ENCODE measurements around the gene OCA2.

Gene OCA2

DNA sequence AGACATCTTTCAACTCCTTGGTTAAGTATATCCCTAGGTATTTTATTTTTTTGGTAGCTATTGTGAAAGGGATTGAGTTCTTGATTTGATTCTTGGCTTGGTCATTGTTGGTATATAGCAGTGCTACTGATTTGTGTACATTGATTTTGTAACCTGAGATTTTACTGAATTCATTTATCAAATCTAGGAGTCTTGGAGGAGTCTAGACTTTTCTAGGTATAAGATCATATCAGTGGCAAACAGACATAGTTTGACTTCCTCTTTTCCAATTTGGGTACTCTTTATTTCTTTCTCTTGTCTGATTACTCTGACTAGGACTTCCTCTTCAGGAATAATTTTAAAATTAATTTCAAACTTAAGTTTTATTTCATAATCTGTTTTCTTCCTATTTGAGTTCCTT, 125.2 kb downstream of the OCA2 start:
- H3K4me3 ChIP-seq (replicated peaks; ENCODE audit: low read depth, low read length) = no peak overlapping the region
- DNase-seq (ENCODE audit: low read depth) = no peak
- TF ChIP-seq, protein P1, sequence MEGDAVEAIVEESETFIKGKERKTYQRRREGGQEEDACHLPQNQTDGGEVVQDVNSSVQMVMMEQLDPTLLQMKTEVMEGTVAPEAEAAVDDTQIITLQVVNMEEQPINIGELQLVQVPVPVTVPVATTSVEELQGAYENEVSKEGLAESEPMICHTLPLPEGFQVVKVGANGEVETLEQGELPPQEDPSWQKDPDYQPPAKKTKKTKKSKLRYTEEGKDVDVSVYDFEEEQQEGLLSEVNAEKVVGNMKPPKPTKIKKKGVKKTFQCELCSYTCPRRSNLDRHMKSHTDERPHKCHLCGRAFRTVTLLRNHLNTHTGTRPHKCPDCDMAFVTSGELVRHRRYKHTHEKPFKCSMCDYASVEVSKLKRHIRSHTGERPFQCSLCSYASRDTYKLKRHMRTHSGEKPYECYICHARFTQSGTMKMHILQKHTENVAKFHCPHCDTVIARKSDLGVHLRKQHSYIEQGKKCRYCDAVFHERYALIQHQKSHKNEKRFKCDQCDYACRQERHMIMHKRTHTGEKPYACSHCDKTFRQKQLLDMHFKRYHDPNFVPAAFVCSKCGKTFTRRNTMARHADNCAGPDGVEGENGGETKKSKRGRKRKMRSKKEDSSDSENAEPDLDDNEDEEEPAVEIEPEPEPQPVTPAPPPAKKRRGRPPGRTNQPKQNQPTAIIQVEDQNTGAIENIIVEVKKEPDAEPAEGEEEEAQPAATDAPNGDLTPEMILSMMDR (IDR thresholded peaks at IDR 0.05; ENCODE audit: low read length, missing control alignments) = no peak

DNA sequence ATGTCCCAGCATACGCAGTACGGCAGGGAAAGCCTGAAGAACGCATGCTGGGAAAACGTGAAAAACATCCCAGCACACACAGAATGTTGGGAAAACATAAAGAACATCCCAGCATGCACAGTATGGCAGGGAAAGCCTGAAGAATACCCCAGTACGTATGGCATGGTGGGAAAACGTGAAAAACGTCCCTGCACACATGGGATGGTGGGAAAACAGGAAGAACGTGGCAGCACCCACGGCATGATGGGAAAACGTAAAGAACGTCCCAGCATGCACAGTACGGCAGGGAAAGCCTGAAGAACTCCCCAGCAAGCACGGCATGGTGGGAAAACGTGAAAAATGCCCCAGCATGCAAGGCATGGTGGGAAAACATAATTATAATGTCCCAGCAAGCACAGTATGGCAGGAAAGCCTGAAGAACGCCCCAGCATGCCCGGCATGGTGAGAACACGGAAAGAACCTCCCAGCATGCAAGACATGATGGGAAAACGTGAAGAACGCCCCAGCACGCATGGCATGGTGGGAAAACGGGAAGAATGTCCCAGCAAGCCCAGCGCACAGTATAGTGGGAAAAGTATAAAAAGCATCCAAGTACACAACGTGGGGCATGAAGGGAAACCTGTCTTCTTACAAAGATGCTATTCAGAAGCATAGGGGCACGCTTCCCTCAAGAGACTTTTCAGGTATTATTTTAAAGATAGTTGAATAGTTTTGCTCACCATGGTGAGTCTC, 128.3 kb downstream of the OCA2 start:
- TF ChIP-seq, protein P1 (IDR thresholded peaks at IDR 0.05; ENCODE audit: low read length, missing control alignments) = no peak
- DNase-seq (ENCODE audit: low read depth) = no peak
- no peak overlapping the region for H3K4me3 ChIP-seq (replicated peaks; ENCODE audit: low read depth, low read length)

DNA sequence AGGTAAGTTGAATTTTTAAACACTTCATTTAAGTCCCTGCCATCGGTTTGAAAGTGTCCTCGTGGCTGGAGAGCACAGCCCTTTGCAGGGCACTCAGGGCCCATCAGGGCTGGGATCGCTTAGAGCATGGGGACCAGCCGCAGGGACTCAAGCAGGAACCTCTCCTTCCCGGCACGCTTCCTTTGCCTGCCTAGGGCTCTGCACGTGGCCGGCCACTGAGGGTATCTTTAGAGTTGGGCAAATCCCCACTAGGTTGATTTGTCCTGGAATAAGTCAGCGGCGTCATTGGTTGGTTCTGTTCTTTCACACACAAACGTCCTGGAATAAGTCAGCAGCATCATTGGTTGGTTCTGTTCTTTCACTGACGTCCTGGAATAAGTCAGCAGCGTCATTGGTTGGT, 131.6 kb downstream of the OCA2 start:
- no peak overlapping the region for H3K4me3 ChIP-seq (replicated peaks; ENCODE audit: low read depth, low read length)
- no peak for DNase-seq (ENCODE audit: low read depth)
- TF ChIP-seq, protein P1 (IDR thresholded peaks at IDR 0.05; ENCODE audit: low read length, missing control alignments) = no peak

DNA sequence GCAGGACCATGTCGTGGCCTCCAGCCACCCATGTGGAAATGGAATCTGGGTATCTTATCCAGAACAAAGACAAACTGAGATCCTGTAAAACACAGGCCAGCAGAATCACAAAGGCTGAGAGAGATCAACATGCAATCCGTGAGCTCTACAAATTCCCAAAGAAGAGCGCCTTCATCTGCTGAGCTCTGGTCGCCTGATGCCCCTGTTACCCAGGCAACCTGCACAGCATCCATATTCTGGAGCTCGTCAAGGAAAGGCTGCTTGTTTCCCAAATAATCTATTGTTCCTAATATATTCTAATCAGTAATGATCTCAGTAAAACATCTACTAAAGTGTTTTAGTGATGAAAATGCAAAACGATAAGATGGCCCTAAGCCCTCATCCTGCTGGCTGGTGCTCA, 133.6 kb downstream of the OCA2 start:
- TF ChIP-seq, protein P1 (IDR thresholded peaks at IDR 0.05; ENCODE audit: low read length, missing control alignments) = no peak
- H3K4me3 ChIP-seq (replicated peaks; ENCODE audit: low read depth, low read length) = no peak overlapping the region
- no peak for DNase-seq (ENCODE audit: low read depth)

DNA sequence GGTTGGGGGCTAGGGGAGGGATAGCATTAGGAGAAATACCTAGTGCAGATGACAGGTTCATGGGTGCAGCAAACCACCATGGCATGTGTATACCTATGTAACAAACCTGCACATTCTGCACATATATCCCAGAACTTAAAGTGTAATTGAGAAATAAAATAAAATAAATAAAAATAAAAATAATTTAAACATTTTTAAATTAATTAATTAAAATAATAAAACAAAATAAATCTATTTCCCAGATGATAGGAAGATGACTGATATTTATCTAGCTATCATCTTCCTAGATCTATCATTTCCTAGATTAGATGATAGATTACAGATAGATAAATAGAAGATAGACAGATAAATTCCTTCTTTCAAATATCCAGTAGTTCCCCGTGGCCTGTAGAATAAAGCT, 137.3 kb downstream of the OCA2 start:
- TF ChIP-seq, protein P1 (IDR thresholded peaks at IDR 0.05; ENCODE audit: low read length, missing control alignments) = no peak
- no peak overlapping the region for H3K4me3 ChIP-seq (replicated peaks; ENCODE audit: low read depth, low read length)

DNA sequence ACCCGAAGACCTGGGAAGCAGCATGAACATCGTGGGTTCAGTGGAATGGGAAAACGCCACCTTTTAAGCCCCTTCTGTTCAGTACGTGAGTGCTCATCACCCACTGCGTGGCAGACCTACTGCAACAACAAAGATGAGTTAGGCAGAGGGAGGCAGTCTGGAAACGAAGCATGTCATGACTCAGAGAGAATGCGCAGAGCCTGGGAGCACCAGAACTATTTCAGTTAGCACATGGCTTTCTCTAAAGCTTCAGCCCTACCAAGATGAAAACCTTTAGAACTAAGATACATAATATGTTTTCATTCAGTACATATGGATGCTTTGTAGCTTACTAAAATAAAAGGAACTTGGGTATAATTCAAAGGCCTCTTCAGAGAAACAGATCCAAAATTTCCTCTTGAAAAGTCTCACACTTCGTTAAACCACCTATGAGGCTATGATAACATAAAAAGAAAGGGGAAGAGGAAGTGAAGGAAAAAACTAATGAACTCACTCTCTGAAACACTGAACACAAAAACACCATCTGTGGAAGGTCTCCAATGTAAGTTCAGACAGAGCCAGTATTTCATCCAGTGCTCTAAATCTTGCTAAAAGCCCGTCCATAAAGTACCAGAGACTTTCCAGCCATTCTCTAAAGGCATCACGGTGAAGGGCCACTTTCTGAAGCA, 140.1 kb downstream of the OCA2 start:
- TF ChIP-seq, protein P1 (IDR thresholded peaks at IDR 0.05; ENCODE audit: low read length, missing control alignments) = no peak
- H3K4me3 ChIP-seq (replicated peaks; ENCODE audit: low read depth, low read length) = no peak overlapping the region

More for the DNA sequence above, 137.3 kb downstream of the OCA2 start:
- no peak for DNase-seq (ENCODE audit: low read depth)

More for the DNA sequence above, 140.1 kb downstream of the OCA2 start:
- no peak for DNase-seq (ENCODE audit: low read depth)

Measured in fibroblast of pulmonary artery (primary cell).